OCI-LY1 (cell line): ENCODE results near the gene FLYWCH1.

Experiments used
- H2AFZ ChIP-seq: fragments of 200-600 bp; sonication (generic), shearing (Covaris generic); 2 replicates; pipeline ENCODE4 v1.6.0; 2014; ENCODE audit warnings: antibody characterized with exemption, mild to moderate bottlenecking, low read length
- H3F3A ChIP-seq: fragments of 200-600 bp; sonication (generic), shearing (Covaris generic); 2 replicates; pipeline ENCODE4 v1.6.0; 2014; ENCODE audit warnings: mild to moderate bottlenecking, antibody characterized with exemption, low read length, moderate library complexity; ENCODE audit not compliant: insufficient read depth
- H3K27ac ChIP-seq: fragments of 200-600 bp; sonication (generic); 2 replicates; pipeline ENCODE4 v1.5.1; 2014; ENCODE audit warnings: low read length, mixed run types, mild to moderate bottlenecking, low read depth; ENCODE audit not compliant: poor library complexity, severe bottlenecking
- H3K27me3 ChIP-seq: fragments of 200-600 bp; sonication (generic); 2 replicates; pipeline ENCODE4 v1.6.0; 2014; ENCODE audit warnings: antibody characterized with exemption, mild to moderate bottlenecking, low read length, moderate library complexity; ENCODE audit not compliant: insufficient read depth
- H3K36me3 ChIP-seq: fragments of 200-600 bp; sonication (generic); 2 replicates; pipeline ENCODE4 v1.6.1; 2014; ENCODE audit warnings: mild to moderate bottlenecking, antibody characterized with exemption, low read length, moderate library complexity, mixed read lengths; ENCODE audit not compliant: insufficient read depth
- H3K4me1 ChIP-seq: fragments of 200-600 bp; sonication (generic); 2 replicates; pipeline ENCODE4 v1.5.1; 2014; ENCODE audit warnings: mild to moderate bottlenecking, low read length, moderate library complexity; ENCODE audit not compliant: insufficient read depth, severe bottlenecking
- H3K4me2 ChIP-seq: fragments of 200-600 bp; sonication (generic), shearing (Covaris generic); 2 replicates; pipeline ENCODE4 v1.6.1; 2014; ENCODE audit warnings: low read length
- H3K4me3 ChIP-seq: fragments of 200-600 bp; sonication (generic); 2 replicates; pipeline ENCODE4 v1.5.1; 2014; ENCODE audit warnings: low read length, low read depth, mild to moderate bottlenecking, mixed read lengths; ENCODE audit not compliant: poor library complexity, severe bottlenecking
- H3K79me2 ChIP-seq: fragments of 200-600 bp; shearing (Covaris generic); 2 replicates; pipeline ENCODE4 v1.6.1; 2016; ENCODE audit warnings: mixed run types, low read length, mixed read lengths; ENCODE audit not compliant: insufficient read depth
- H3K9ac ChIP-seq: fragments of 200-600 bp; sonication (generic), shearing (Covaris generic); 2 replicates; pipeline ENCODE4 v1.6.1; 2014; ENCODE audit warnings: mild to moderate bottlenecking, low read length, mixed read lengths
- H3K9me2 ChIP-seq: fragments of 200-600 bp; sonication (generic), shearing (Covaris generic); 2 replicates; pipeline ENCODE4 v1.6.1; 2014; ENCODE audit warnings: low read depth, mild to moderate bottlenecking, low read length, mixed read lengths
- H3K9me3 ChIP-seq: fragments of 200-600 bp; shearing (Covaris generic); 2 replicates; pipeline ENCODE4 v1.6.1; 2014; ENCODE audit warnings: low read length, mixed read lengths
- H4K20me1 ChIP-seq: fragments of 200-600 bp; sonication (generic), shearing (Covaris generic); 2 replicates; pipeline ENCODE4 v1.6.0; 2016; ENCODE audit warnings: mild to moderate bottlenecking, low read length; ENCODE audit not compliant: insufficient read depth
- EZH2 ChIP-seq: fragments of 200-600 bp; sonication (generic), shearing (Covaris generic); IDR thresholded peaks from 2 replicates; pipeline ENCODE4 v1.8.0; 2017; ENCODE audit warnings: borderline replicate concordance, mixed run types, mild to moderate bottlenecking, antibody characterized with exemption, low read length, moderate library complexity, mixed read lengths
- TF ChIP-seq, protein P1 (sequence below): fragments of 200-600 bp; sonication (generic), shearing (Covaris generic); IDR thresholded peaks from 2 replicates; pipeline ENCODE4 v1.5.1; 2017; ENCODE audit warnings: mild to moderate bottlenecking, antibody characterized with exemption, low read length, moderate library complexity, mixed read lengths

FLYWCH1 gene

DNA sequence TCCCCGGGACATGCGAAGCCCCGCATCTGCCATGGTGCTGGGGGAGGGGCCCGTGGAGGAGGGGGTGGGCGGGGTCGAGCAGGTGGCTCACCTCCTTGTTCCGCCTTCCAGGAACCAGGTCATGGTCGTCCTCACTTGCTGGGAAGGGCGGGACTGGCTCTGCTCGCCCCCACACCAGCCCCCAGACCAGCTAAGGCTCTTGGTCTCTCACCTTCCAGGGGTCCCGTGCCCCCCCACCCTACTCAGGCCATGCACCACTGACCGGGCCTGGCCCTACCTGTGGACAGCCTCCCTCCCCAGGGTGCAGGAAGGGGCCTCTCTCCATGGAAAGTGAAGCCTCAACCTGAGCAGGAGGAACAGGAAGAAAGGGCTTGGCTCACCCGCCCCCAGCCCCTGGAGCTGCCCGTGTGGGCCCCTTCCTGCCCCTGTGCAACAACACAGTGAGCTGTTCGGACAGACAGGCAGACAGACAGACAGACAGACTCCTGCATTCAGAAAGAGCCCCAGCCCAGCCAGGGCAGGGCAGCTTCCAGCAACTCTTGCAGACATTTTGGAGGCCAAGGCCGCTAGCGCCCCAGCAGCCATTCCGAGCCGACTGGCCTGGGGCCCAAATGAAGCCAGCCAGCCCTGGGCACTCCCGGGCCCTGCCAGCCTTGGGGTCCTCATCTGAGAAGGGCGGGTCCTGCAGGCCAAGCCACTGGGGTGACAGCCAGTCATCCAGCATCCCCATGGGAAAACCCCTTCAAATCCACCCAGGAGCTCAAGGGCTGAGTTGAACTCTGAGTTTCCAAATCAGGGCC, 44.2 kb downstream of the FLYWCH1 start:
- Histone ChIP-seq H3K4me1 (peaks cover 16% of the 10 kb centered on the region), H3K27me3 (peaks cover 8% of the 10 kb centered on the region), H3K27ac (no peak overlapping the region), H3K9me2 (no peaks in the 10 kb centered on the region), H3K4me3 (no peak overlapping the region), H3F3A (no peaks in the 10 kb centered on the region), H3K36me3 (no peaks in the 10 kb centered on the region), H4K20me1 (no peaks in the 10 kb centered on the region), H3K4me2 (no peak overlapping the region), H2AFZ (no peak overlapping the region), H3K79me2 (no peaks in the 10 kb centered on the region), H3K9me3 (no peaks in the 10 kb centered on the region), H3K9ac (no peak overlapping the region)
- TF ChIP-seq EZH2: no peak
- TF ChIP-seq, protein P1, sequence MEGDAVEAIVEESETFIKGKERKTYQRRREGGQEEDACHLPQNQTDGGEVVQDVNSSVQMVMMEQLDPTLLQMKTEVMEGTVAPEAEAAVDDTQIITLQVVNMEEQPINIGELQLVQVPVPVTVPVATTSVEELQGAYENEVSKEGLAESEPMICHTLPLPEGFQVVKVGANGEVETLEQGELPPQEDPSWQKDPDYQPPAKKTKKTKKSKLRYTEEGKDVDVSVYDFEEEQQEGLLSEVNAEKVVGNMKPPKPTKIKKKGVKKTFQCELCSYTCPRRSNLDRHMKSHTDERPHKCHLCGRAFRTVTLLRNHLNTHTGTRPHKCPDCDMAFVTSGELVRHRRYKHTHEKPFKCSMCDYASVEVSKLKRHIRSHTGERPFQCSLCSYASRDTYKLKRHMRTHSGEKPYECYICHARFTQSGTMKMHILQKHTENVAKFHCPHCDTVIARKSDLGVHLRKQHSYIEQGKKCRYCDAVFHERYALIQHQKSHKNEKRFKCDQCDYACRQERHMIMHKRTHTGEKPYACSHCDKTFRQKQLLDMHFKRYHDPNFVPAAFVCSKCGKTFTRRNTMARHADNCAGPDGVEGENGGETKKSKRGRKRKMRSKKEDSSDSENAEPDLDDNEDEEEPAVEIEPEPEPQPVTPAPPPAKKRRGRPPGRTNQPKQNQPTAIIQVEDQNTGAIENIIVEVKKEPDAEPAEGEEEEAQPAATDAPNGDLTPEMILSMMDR: no peak

DNA sequence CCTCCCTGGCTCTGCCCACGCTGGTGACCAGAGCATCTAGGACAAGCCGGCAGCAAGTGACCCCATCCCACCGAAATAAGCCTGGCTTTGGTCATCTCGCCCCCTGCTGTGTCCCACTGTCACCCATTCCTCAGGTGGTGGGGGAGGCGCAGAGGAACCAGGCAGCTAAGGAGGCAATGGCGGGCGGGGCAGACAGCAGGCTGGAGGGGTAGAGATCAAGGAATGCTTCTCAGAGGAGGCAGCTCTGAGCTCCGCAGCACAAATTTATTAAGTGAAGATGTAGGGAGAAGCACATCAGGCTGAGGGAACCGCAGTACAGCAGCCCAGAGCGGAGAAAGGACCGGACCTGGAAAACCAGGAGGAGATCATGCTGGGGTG, 44.8 kb downstream of the FLYWCH1 start:
- Histone ChIP-seq H3K79me2 (no peaks in the 10 kb centered on the region), H3K36me3 (no peaks in the 10 kb centered on the region), H3F3A (no peaks in the 10 kb centered on the region), H3K9me2 (no peaks in the 10 kb centered on the region), H3K9ac (no peak overlapping the region), H3K9me3 (no peaks in the 10 kb centered on the region), H3K27me3 (peaks cover 8% of the 10 kb centered on the region), H4K20me1 (no peaks in the 10 kb centered on the region), H3K4me3 (no peak overlapping the region), H2AFZ (no peak overlapping the region), H3K4me1 (peaks cover 16% of the 10 kb centered on the region), H3K27ac (no peak overlapping the region), H3K4me2 (no peak overlapping the region)
- TF ChIP-seq, protein P1: no peak
- no peak for TF ChIP-seq EZH2

DNA sequence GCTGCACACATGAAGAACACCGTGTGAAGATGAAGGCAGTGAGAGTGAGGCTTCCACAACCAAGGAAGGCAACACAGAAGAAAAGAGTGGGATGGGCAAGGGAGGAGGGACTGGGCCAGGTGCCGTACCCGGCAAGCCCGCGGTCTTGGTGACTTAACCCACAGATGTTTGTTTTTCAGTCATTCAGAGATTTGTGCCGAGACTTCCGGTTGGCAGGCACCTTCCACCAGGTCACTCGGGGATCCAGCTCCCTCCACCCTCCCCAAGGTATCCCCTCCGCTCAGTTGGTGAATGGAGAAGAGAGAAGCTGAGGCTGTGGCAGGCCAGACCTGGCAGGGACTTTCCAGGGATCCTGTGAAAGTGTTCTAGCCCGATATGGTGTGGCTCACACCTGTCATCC, 47.5 kb downstream of the FLYWCH1 start:
- H3K27me3 ChIP-seq: peaks cover 8% of the 10 kb centered on the region
- no peak overlapping the region for H3K9ac ChIP-seq
- no peaks in the 10 kb centered on the region for H4K20me1 ChIP-seq
- no peaks in the 10 kb centered on the region for H3F3A ChIP-seq
- no peaks in the 10 kb centered on the region for H3K9me3 ChIP-seq
- no peaks in the 10 kb centered on the region for H3K9me2 ChIP-seq
- no peak overlapping the region for H3K4me2 ChIP-seq
- H3K27ac ChIP-seq: no peak overlapping the region
- TF ChIP-seq, protein P1: no peak
- no peak for TF ChIP-seq EZH2
- H2AFZ ChIP-seq: no peak overlapping the region
- H3K79me2 ChIP-seq: no peaks in the 10 kb centered on the region
- H3K4me3 ChIP-seq: no peak overlapping the region
- no peaks in the 10 kb centered on the region for H3K36me3 ChIP-seq
- H3K4me1 ChIP-seq: peaks cover 21% of the 10 kb centered on the region
